Measurements from ENCODE around the gene ZNF688.

DNA sequence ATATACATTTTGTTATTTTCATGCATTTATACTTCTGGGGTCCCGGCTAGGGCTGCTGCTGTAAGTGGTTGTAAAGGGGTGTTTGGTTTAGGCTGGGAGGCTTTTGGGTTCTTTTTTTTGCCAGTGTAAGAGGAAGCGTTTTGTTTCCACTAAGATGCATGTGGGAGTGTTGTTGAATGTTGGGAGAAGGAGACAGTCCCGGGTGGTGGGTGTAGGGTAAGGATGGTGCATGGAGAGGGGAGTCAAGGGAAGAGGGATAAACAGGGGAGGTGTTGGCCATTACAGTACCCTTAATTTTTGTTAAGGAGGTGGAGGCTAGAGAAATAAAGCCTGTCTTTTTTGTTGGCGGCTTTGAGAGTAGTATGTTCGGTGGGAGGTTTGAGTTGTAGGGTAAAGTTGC lies 28.4 kb downstream of the ZNF688 start:
- no peak for TF ChIP-seq POLR2A (IDR thresholded peaks at IDR 0.05)
- TF ChIP-seq, protein P1, sequence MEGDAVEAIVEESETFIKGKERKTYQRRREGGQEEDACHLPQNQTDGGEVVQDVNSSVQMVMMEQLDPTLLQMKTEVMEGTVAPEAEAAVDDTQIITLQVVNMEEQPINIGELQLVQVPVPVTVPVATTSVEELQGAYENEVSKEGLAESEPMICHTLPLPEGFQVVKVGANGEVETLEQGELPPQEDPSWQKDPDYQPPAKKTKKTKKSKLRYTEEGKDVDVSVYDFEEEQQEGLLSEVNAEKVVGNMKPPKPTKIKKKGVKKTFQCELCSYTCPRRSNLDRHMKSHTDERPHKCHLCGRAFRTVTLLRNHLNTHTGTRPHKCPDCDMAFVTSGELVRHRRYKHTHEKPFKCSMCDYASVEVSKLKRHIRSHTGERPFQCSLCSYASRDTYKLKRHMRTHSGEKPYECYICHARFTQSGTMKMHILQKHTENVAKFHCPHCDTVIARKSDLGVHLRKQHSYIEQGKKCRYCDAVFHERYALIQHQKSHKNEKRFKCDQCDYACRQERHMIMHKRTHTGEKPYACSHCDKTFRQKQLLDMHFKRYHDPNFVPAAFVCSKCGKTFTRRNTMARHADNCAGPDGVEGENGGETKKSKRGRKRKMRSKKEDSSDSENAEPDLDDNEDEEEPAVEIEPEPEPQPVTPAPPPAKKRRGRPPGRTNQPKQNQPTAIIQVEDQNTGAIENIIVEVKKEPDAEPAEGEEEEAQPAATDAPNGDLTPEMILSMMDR (IDR thresholded peaks at IDR 0.05) = no peak
